HCT116 (cell line): ENCODE results near the gene NOX1. TPM values are rescaled to one million over a fixed set of nuclear protein-coding genes. Genes with fewer than 3 reads are reported as not detected.

Source experiments
- ATAC-seq: fragments of 200-7000 bp; cut with Tn5 transposase; 2 replicates; pipeline ENCODE4 v1.9.1; 2020; ENCODE audit warnings: mild to moderate bottlenecking, moderate library complexity
- BruUV-seq: library from RNA; stranded (reverse); fragments of 400-500 nt; replicated peaks from 2 replicates; lab custom pipeline; 2021; lab: Mats Ljungman, UMichigan
- CTCF ChIA-PET: fragments of 300-600 bp; sonication (Branson Sonifier 250); formaldehyde crosslinking; loops from one replicate; lab custom pipeline; 2021; ENCODE audit warnings: antibody characterized with exemption; lab: Charles Lee
- POLR2A ChIA-PET: fragments of 300-600, 350-600 bp; sonication (Branson Sonifier 250); formaldehyde crosslinking; loops from one replicate; lab custom pipeline; 2021; ENCODE audit warnings: antibody characterized with exemption; lab: Charles Lee
- RAD21 ChIA-PET, 2 experiments: fragments of 300-600 bp; sonication (Branson Sonifier 250); formaldehyde crosslinking; loops; one replicate each; lab custom pipeline; 2023; ENCODE audit warnings: low total read pairs in 2 of 2; ENCODE audit not compliant: uncharacterized antibody in 2 of 2, unreplicated experiment in 2 of 2, low non-redundant PET in 1 of 2; lab: Charles Lee
- DNase-seq: peaks from one replicate; pipeline ENCODE4 v3.0.0-alpha.2; 2010; ENCODE audit warnings: low read depth, low spot score
- H2AFZ ChIP-seq: fragments of 200-600 bp; shearing (Covaris generic), sonication (generic); 2 replicates; pipeline ENCODE4 v1.6.1; 2017; ENCODE audit warnings: low read depth, mixed run types, mixed read lengths, antibody characterized with exemption, low read length; ENCODE audit not compliant: poor library complexity, severe bottlenecking
- H3K27ac ChIP-seq: 2 replicates; pipeline ENCODE4 v1.5.1; 2012; ENCODE audit warnings: low read depth, low read length
- H3K27me3 ChIP-seq: fragments of 200-600 bp; sonication (generic); 2 replicates; pipeline ENCODE4 v1.6.1; 2016; ENCODE audit warnings: mixed run types, low read length, mixed read lengths; ENCODE audit not compliant: insufficient read depth
- H3K36me3 ChIP-seq, 2 experiments: fragments of 200-500 bp in 1 of 2; fragments of 200-600 bp in 1 of 2; sonication (Bioruptor generic) in 1 of 2; sonication (generic) in 1 of 2; 2 replicates each; pipeline versions ENCODE4 v1.5.1 to v1.6.1; 2014 to 2016; ENCODE audit warnings: low read length in 2 of 2, inconsistent platforms in 1 of 2, mixed read lengths in 1 of 2, mixed run types in 1 of 2; ENCODE audit not compliant: insufficient read depth in 2 of 2, control insufficient read depth in 1 of 2
- H3K4me1 ChIP-seq, 2 experiments: fragments of 200-600 bp in 1 of 2; sonication (generic) in 1 of 2; 2 replicates each; pipeline versions ENCODE4 v1.5.1 to v1.6.1; 2012 to 2017; ENCODE audit warnings: low read length in 2 of 2, inconsistent platforms in 1 of 2, mild to moderate bottlenecking in 1 of 2, mixed read lengths in 1 of 2, mixed run types in 1 of 2, moderate library complexity in 1 of 2; ENCODE audit not compliant: insufficient read depth in 2 of 2, control insufficient read depth in 1 of 2
- H3K4me2 ChIP-seq: fragments of 200-600 bp; sonication (generic); 2 replicates; pipeline ENCODE4 v1.6.1; 2017; ENCODE audit warnings: mixed run types, low read length, mixed read lengths
- H3K4me3 ChIP-seq, 2 experiments: fragments of 200-600 bp in 1 of 2; sonication (generic) in 1 of 2; replicated peaks in 1 of 2; 2 replicates each; pipeline ENCODE4 v1.5.1; 2011 to 2016; ENCODE audit warnings: low read length in 2 of 2, control low read depth in 1 of 2, low read depth in 1 of 2, mild to moderate bottlenecking in 1 of 2, mixed read lengths in 1 of 2, mixed run types in 1 of 2
- H3K79me2 ChIP-seq: fragments of 200-600 bp; sonication (generic); 2 replicates; pipeline ENCODE4 v1.6.1; 2017; ENCODE audit warnings: mild to moderate bottlenecking, mixed run types, low read length, moderate library complexity, mixed read lengths; ENCODE audit not compliant: insufficient read depth
- H3K9ac ChIP-seq: fragments of 200-600 bp; sonication (generic); 2 replicates; pipeline ENCODE4 v1.6.1; 2016; ENCODE audit warnings: low read length, mixed read lengths
- H3K9me2 ChIP-seq: fragments of 200-600 bp; sonication (generic), shearing (Covaris generic); 2 replicates; pipeline ENCODE4 v1.6.1; 2017; ENCODE audit warnings: mixed run types, mild to moderate bottlenecking, moderate library complexity; ENCODE audit not compliant: insufficient read depth
- H3K9me3 ChIP-seq, 2 experiments: fragments of 200-500 bp in 1 of 2; fragments of 200-600 bp in 1 of 2; sonication (Bioruptor generic) in 1 of 2; sonication (generic) in 1 of 2; 2 replicates each; pipeline ENCODE4 v1.6.1; 2014 to 2017; ENCODE audit warnings: low read length in 2 of 2, mixed read lengths in 2 of 2, inconsistent platforms in 1 of 2, low read depth in 1 of 2, mild to moderate bottlenecking in 1 of 2, mixed run types in 1 of 2, moderate library complexity in 1 of 2; ENCODE audit not compliant: control insufficient read depth in 1 of 2, insufficient read depth in 1 of 2
- H4K20me1 ChIP-seq: fragments of 200-600 bp; sonication (generic), shearing (Covaris generic); 2 replicates; pipeline ENCODE4 v1.6.1; 2017; ENCODE audit warnings: mixed run types, mild to moderate bottlenecking, moderate library complexity; ENCODE audit not compliant: insufficient read depth
- CEBPB ChIP-seq: IDR thresholded peaks from 2 replicates; pipeline ENCODE4 v1.6.1; 2012; ENCODE audit warnings: low read depth
- ELF1 ChIP-seq: IDR thresholded peaks from 2 replicates; pipeline ENCODE4 v1.6.1; 2012; ENCODE audit warnings: low read depth, borderline replicate concordance
- EZH2 ChIP-seq: fragments of 200-600 bp; sonication (generic); IDR thresholded peaks from 2 replicates; pipeline ENCODE4 v1.6.1; 2017; ENCODE audit warnings: antibody characterized with exemption, mixed run types
- EZH2phosphoT487 ChIP-seq: fragments of 200-600 bp; IDR thresholded peaks from 2 replicates; pipeline ENCODE4 v1.6.1; 2018; ENCODE audit warnings: antibody characterized with exemption, borderline replicate concordance
- POLR2A ChIP-seq: IDR thresholded peaks from 2 replicates; pipeline ENCODE4 v1.7.0; 2011; ENCODE audit warnings: borderline replicate concordance; ENCODE audit not compliant: insufficient read depth, insufficient read length; ENCODE audit errors: extremely low read depth
- POLR2AphosphoS5 ChIP-seq: IDR thresholded peaks from 2 replicates; pipeline ENCODE4 v1.6.1; 2011; ENCODE audit warnings: mild to moderate bottlenecking, low read depth, low read length, moderate library complexity
- RAD21 ChIP-seq: IDR thresholded peaks from 2 replicates; pipeline ENCODE4 v1.6.1; 2012; ENCODE audit warnings: low read depth, mild to moderate bottlenecking
- SIN3A ChIP-seq: IDR thresholded peaks from 2 replicates; pipeline ENCODE4 v1.6.1; 2012; ENCODE audit warnings: low read depth
- SRF ChIP-seq: IDR thresholded peaks from 2 replicates; pipeline ENCODE4 v1.6.1; 2012; ENCODE audit warnings: low read depth
- TCF7L2 ChIP-seq: IDR thresholded peaks from 2 replicates; pipeline ENCODE4 v1.7.0; 2011; ENCODE audit warnings: borderline replicate concordance, inconsistent platforms; ENCODE audit not compliant: insufficient read depth, insufficient read length; ENCODE audit errors: extremely low read depth
- ZFX ChIP-seq: fragments of 450-650 bp; IDR thresholded peaks from 2 replicates; pipeline ENCODE4 v1.6.1; 2017
- ZNF274 ChIP-seq: fragments of 200-500 bp; sonication (Bioruptor generic); IDR thresholded peaks from 2 replicates; pipeline ENCODE4 v1.6.1; 2014; ENCODE audit warnings: mild to moderate bottlenecking, low read depth, low read length, inconsistent platforms
- intact Hi-C: fragments of 100-400 bp; cut with micrococcal nuclease; formaldehyde crosslinking; loops from 2 replicates; pipeline ENCODE4 v1.10.0; 2022
- total RNA-seq: library from RNA; stranded (reverse); gene quantifications from one replicate; pipeline ENCODE4 v1.2.1, GENCODE V29; 2021; ENCODE audit not compliant: unreplicated experiment
- TF ChIP-seq, protein P1 (sequence below): IDR thresholded peaks from 2 replicates; pipeline ENCODE4 v1.6.1; 2012

NOX1 gene
- total RNA-seq, 1 experiment from 2014 or later = not detected

DNA sequence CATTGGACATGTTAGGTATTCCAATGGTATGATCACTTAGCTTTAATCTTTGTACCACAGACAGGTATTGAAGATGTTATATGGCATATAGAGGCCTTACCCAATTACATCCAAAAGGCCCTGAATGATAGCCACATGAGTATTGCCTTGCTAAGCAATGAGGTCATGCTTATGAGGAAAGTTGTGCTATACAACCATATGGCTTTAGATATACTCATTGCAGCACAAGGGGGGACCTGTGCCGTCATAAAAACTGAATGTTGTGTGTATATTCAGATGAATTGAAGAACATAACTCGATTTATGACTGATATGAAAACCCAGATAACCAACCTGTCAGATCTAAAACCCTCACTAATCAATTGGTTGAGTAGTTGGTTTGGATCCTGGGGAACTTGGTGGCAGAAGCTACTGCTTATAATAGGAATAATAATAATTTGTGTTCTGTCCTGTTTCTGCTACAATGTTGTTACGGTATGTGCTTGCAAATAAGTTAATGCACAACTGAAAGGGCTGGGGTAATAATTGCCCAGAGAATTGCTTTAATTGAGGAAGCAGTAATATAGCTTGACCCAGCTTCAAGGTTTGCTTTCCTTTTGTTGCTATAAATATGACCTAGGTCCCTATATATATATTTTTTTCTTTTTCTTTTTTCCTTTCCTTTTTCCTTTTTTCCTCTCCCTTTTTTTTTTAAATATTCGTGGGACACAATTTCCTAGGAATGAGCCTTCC, 75.5 kb downstream of the NOX1 start:
- POLR2A ChIA-PET = no interaction called here
- Histone ChIP-seq H3K27ac (no peak overlapping the region), H3K4me1 (no peaks in the 10 kb centered on the region), H3K4me3 (no peak overlapping the region), H3K27me3 (no peaks in the 10 kb centered on the region), H3K79me2 (no peaks in the 10 kb centered on the region), H2AFZ (no peak overlapping the region), H3K9me2 (no peaks in the 10 kb centered on the region), H3K4me2 (no peak overlapping the region), H3K9ac (no peak overlapping the region), H4K20me1 (no peaks in the 10 kb centered on the region), H3K36me3 (no peaks in the 10 kb centered on the region), H3K9me3 (no peaks in the 10 kb centered on the region)
- intact Hi-C loops = no loop called here
- DNase-seq = no peak
- no TSS peak for BruUV-seq
- RAD21 ChIA-PET = no interaction called here
- TF ChIP-seq, protein P1, sequence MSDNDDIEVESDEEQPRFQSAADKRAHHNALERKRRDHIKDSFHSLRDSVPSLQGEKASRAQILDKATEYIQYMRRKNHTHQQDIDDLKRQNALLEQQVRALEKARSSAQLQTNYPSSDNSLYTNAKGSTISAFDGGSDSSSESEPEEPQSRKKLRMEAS = no peak
- TF ChIP-seq ZFX (no peak), EZH2phosphoT487 (no peak), ELF1 (no peak), SRF (no peak), TCF7L2 (no peak), POLR2A (no peak), CEBPB (no peak), SIN3A (no peak), ZNF274 (no peak), RAD21 (no peak), EZH2 (no peak), POLR2AphosphoS5 (no peak)
- CTCF ChIA-PET = no interaction called here
- ATAC-seq = no peak
